HEK293 (cell line): ENCODE measurements around the gene HNRNPL.
A peak's percentile ranks its signal among the peaks of the same experiment; 100 is the strongest.

Source experiments
- CTCF ChIA-PET: fragments of 350-600 bp; formaldehyde crosslinking; extraction: SDS; loops from one replicate; lab custom pipeline; 2021; ENCODE audit warnings: antibody characterized with exemption; lab: Yijun Ruan, JAX
- POLR2A ChIA-PET: fragments of 300-600 bp; formaldehyde crosslinking; extraction: SDS; loops from one replicate; lab custom pipeline; 2020; ENCODE audit warnings: antibody characterized with exemption, inconsistent platforms; lab: Yijun Ruan, JAX
- H3K27ac ChIP-seq: fragments of 200-500 bp; sonication (Bioruptor generic); 2 replicates; pipeline ENCODE4 v1.5.1; 2014; ENCODE audit warnings: low read depth, low read length, control low read depth, inconsistent platforms; ENCODE audit errors: extremely low read depth
- H3K36me3 ChIP-seq, 2 experiments: fragments of 200-500 bp in 1 of 2; sonication (Bioruptor generic) in 1 of 2; 1 replicate in 1 of 2; 2 replicates in 1 of 2; pipeline ENCODE4 v1.5.1; 2014 to 2017; ENCODE audit warnings: inconsistent platforms in 2 of 2, low read length in 2 of 2; ENCODE audit not compliant: control insufficient read depth in 2 of 2, insufficient read depth in 1 of 2
- H3K4me1 ChIP-seq: fragments of 200-500 bp; sonication (Bioruptor generic); 2 replicates; pipeline ENCODE4 v1.5.1; 2014; ENCODE audit warnings: mild to moderate bottlenecking, low read length, inconsistent platforms; ENCODE audit not compliant: control insufficient read depth, insufficient read depth
- H3K4me3 ChIP-seq: 2 replicates; pipeline ENCODE4 v1.5.1; 2011; ENCODE audit warnings: low read depth, mild to moderate bottlenecking, control low read depth, low read length, moderate library complexity
- H3K9me3 ChIP-seq: fragments of 200-500 bp; sonication (Bioruptor generic); 2 replicates; pipeline ENCODE4 v1.5.1; 2014; ENCODE audit warnings: low read depth, low read length, inconsistent platforms; ENCODE audit not compliant: control insufficient read depth, insufficient read depth
- GLIS2 ChIP-seq: fragments of 450-650 bp; formaldehyde crosslinking; IDR thresholded peaks from 2 replicates; pipeline ENCODE4 v1.5.1; 2016; ENCODE audit warnings: missing biosample characterization, missing genetic modification characterization
- KLF10 ChIP-seq: fragments of 450-650 bp; IDR thresholded peaks from 2 replicates; pipeline ENCODE4 v1.5.1; 2018; ENCODE audit warnings: missing biosample characterization, mild to moderate bottlenecking, missing genetic modification characterization
- KLF8 ChIP-seq: fragments of 450-650 bp; formaldehyde crosslinking; IDR thresholded peaks from 2 replicates; pipeline ENCODE4 v1.5.1; 2016; ENCODE audit warnings: missing biosample characterization, missing genetic modification characterization
- SCRT2 ChIP-seq: fragments of 450-650 bp; formaldehyde crosslinking; IDR thresholded peaks from 2 replicates; pipeline ENCODE4 v1.5.1; 2016; ENCODE audit warnings: missing biosample characterization, missing genetic modification characterization
- SP7 ChIP-seq: fragments of 450-650 bp; formaldehyde crosslinking; IDR thresholded peaks from 2 replicates; pipeline ENCODE4 v1.5.1; 2016; ENCODE audit warnings: missing biosample characterization, missing genetic modification characterization
- ZBTB21 ChIP-seq: fragments of 450-650 bp; formaldehyde crosslinking; IDR thresholded peaks from 2 replicates; pipeline ENCODE4 v1.5.1; 2017; ENCODE audit warnings: missing biosample characterization, missing genetic modification characterization
- ZFP69B ChIP-seq: fragments of 450-650 bp; formaldehyde crosslinking; IDR thresholded peaks from 2 replicates; pipeline ENCODE4 v1.5.1; 2016; ENCODE audit warnings: missing biosample characterization, missing genetic modification characterization
- ZIC2 ChIP-seq: fragments of 450-650 bp; formaldehyde crosslinking; IDR thresholded peaks from 2 replicates; pipeline ENCODE4 v1.5.1; 2016; ENCODE audit warnings: missing biosample characterization, missing genetic modification characterization
- ZNF146 ChIP-seq: fragments of 450-650 bp; formaldehyde crosslinking; IDR thresholded peaks from 2 replicates; pipeline ENCODE4 v1.5.1; 2016; ENCODE audit warnings: missing biosample characterization, missing genetic modification characterization
- ZNF24 ChIP-seq: fragments of 450-650 bp; formaldehyde crosslinking; IDR thresholded peaks from 2 replicates; pipeline ENCODE4 v1.5.1; 2016; ENCODE audit warnings: missing biosample characterization, missing genetic modification characterization
- ZNF280D ChIP-seq: fragments of 450-650 bp; formaldehyde crosslinking; IDR thresholded peaks from 2 replicates; pipeline ENCODE4 v1.5.1; 2016; ENCODE audit warnings: missing biosample characterization, missing genetic modification characterization
- ZNF362 ChIP-seq: fragments of 450-650 bp; formaldehyde crosslinking; IDR thresholded peaks from 2 replicates; pipeline ENCODE4 v1.5.1; 2016; ENCODE audit warnings: missing biosample characterization, missing genetic modification characterization
- ZNF449 ChIP-seq: fragments of 450-650 bp; formaldehyde crosslinking; IDR thresholded peaks from 2 replicates; pipeline ENCODE4 v1.5.1; 2017; ENCODE audit warnings: missing biosample characterization, mild to moderate bottlenecking, missing genetic modification characterization, moderate library complexity
- ZNF473 ChIP-seq: fragments of 450-650 bp; formaldehyde crosslinking; IDR thresholded peaks from 2 replicates; pipeline ENCODE4 v1.5.1; 2017; ENCODE audit warnings: missing biosample characterization, missing genetic modification characterization
- ZNF530 ChIP-seq: fragments of 450-650 bp; formaldehyde crosslinking; IDR thresholded peaks from 2 replicates; pipeline ENCODE4 v1.5.1; 2016; ENCODE audit warnings: low read depth, missing biosample characterization, missing genetic modification characterization
- ZNF548 ChIP-seq: fragments of 450-650 bp; formaldehyde crosslinking; IDR thresholded peaks from 2 replicates; pipeline ENCODE4 v1.5.1; 2016; ENCODE audit warnings: missing biosample characterization, missing genetic modification characterization
- ZNF549 ChIP-seq: fragments of 450-650 bp; IDR thresholded peaks from 2 replicates; pipeline ENCODE4 v1.5.1; 2018; ENCODE audit warnings: missing biosample characterization, missing genetic modification characterization, mild to moderate bottlenecking, inconsistent platforms, moderate library complexity
- ZNF580 ChIP-seq: fragments of 450-650 bp; formaldehyde crosslinking; IDR thresholded peaks from 2 replicates; pipeline ENCODE4 v1.5.1; 2016; ENCODE audit warnings: missing biosample characterization, missing genetic modification characterization
- ZNF624 ChIP-seq: fragments of 450-650 bp; formaldehyde crosslinking; IDR thresholded peaks from 2 replicates; pipeline ENCODE4 v1.5.1; 2017; ENCODE audit warnings: missing biosample characterization, missing genetic modification characterization
- ZNF629 ChIP-seq: fragments of 450-650 bp; formaldehyde crosslinking; IDR thresholded peaks from 2 replicates; pipeline ENCODE4 v1.5.1; 2017; ENCODE audit warnings: missing biosample characterization, missing genetic modification characterization
- ZNF660 ChIP-seq: fragments of 450-650 bp; IDR thresholded peaks from 2 replicates; pipeline ENCODE4 v1.5.1; 2018; ENCODE audit warnings: missing biosample characterization, mild to moderate bottlenecking, missing genetic modification characterization
- ZNF664 ChIP-seq: fragments of 450-650 bp; formaldehyde crosslinking; IDR thresholded peaks from 2 replicates; pipeline ENCODE4 v1.5.1; 2016; ENCODE audit warnings: missing biosample characterization, missing genetic modification characterization
- ZNF747 ChIP-seq: fragments of 450-650 bp; formaldehyde crosslinking; IDR thresholded peaks from 2 replicates; pipeline ENCODE4 v1.5.1; 2016; ENCODE audit warnings: missing biosample characterization, missing genetic modification characterization

HNRNPL gene

GRCh38 chr19:38841787-38842438, 7.9 kb downstream of the HNRNPL start:
- peak overlapping the region; percentile 51; the same call in 1 of the 2 replicates for H3K27ac ChIP-seq
- CTCF ChIA-PET = interaction anchor here (0.7 to 1.2 kb wide), 3 partner anchors 46 to 89 kb away, joined by 3 to 7 read pairs (median 3); partner anchors contain the start of genes MRPS12 and SARS2

GRCh38 chr19:38841180-38841766, 8.5 kb downstream of the HNRNPL start:
- 0 out of 2 replicates have a peak, but pooled peaks cover 4% of the 10 kb centered on the region for H3K4me1 ChIP-seq
- no peaks in the 10 kb centered on the region for H3K9me3 ChIP-seq
- ChIA-PET CTCF (interaction anchor here (0.9 to 1.3 kb wide), 4 partner anchors 46 to 89 kb away, joined by 3 to 6 read pairs (median 4); partner anchors contain the start of genes MRPS12 and SARS2), POLR2A (interaction anchor here (1.0 to 4.6 kb wide), 6 partner anchors 8 to 116 kb away, joined by 3 to 67 read pairs (median 4); partner anchors contain the start of genes ECH1, HNRNPL, MRPS12 and SARS2)
- H3K36me3 ChIP-seq = peaks cover 99 to 100% of the 10 kb centered on the region in 2 experiments
- no peak overlapping the region for H3K4me3 ChIP-seq
- H3K27ac ChIP-seq = peak overlapping the region; percentile 51; the same call in 1 of the 2 replicates
- TF ChIP-seq ZIC2 = no peak
- 0 out of 2 replicates have a peak, but pooled peaks have one; percentile 4 for TF ChIP-seq ZBTB21 (tag by site-specific recombination)
- no peak for TF ChIP-seq ZNF549
- TF ChIP-seq ZNF548 (tag by site-specific recombination) = no peak
- TF ChIP-seq ZNF24 = peak; percentile 49; the same call in 1 of the 2 replicates
- 0 out of 2 replicates have a peak, but pooled peaks have one; percentile 42 for TF ChIP-seq ZNF580 (tag by site-specific recombination)
- TF ChIP-seq SP7 = 0 out of 2 replicates have a peak, but pooled peaks have one; percentile 18
- TF ChIP-seq ZNF280D (tag by site-specific recombination) = 0 out of 2 replicates have a peak, but pooled peaks have one; percentile 50
- TF ChIP-seq KLF10 = 0 out of 2 replicates have a peak, but pooled peaks have one; percentile 19
- TF ChIP-seq ZNF664 (tag by site-specific recombination) = peak; percentile 99
- TF ChIP-seq ZNF629 = no peak
- TF ChIP-seq ZNF449 (tag by site-specific recombination) = 0 out of 2 replicates have a peak, but pooled peaks have one; percentile 30
- 0 out of 2 replicates have a peak, but pooled peaks have one; percentile 25 for TF ChIP-seq KLF8

More at GRCh38 chr19:38841787-38842438, 7.9 kb downstream of the HNRNPL start:
- Histone ChIP-seq H3K36me3 (peaks cover 99 to 100% of the 10 kb centered on the region in 2 experiments), H3K4me3 (no peak overlapping the region), H3K9me3 (no peaks in the 10 kb centered on the region), H3K4me1 (0 out of 2 replicates have a peak, but pooled peaks cover 6% of the 10 kb centered on the region)
- POLR2A ChIA-PET = interaction anchor here (0.5 to 1.3 kb wide), 8 partner anchors 8 to 575 kb away, joined by 3 to 11 read pairs (median 5); partner anchors contain the start of genes ECH1 and NFKBIB
- TF ChIP-seq ZNF747 (tag by site-specific recombination) (no peak), ZNF660 (tag by site-specific recombination) (0 out of 2 replicates have a peak, but pooled peaks have one; percentile 7), ZNF473 (tag by site-specific recombination) (no peak), ZBTB21 (tag by site-specific recombination) (0 out of 2 replicates have a peak, but pooled peaks have one; percentile 4), SCRT2 (no peak), ZNF530 (tag by site-specific recombination) (no peak), ZNF362 (tag by site-specific recombination) (peak; percentile 98), GLIS2 (tag by site-specific recombination) (no peak), ZNF624 (no peak), ZFP69B (tag by site-specific recombination) (0 out of 2 replicates have a peak, but pooled peaks have one; percentile 22), ZNF146 (0 out of 2 replicates have a peak, but pooled peaks have one; percentile 8)
